Endothelial cell (in vitro differentiated cells): Measurements from ENCODE around the gene HERC3. TPM values are rescaled to one million over a fixed set of nuclear protein-coding genes. Genes with fewer than 3 reads are reported as not detected.

Experiments used
- DNase-seq: peaks from one replicate; pipeline ENCODE4 v3.0.0; 2021; ENCODE audit warnings: low spot score
- H3K27ac Mint-ChIP-seq: one replicate; pipeline ENCODE4 v1.8.0; 2021; ENCODE audit warnings: mixed read lengths, inconsistent platforms; ENCODE audit not compliant: unreplicated experiment
- H3K27me3 Mint-ChIP-seq: one replicate; pipeline ENCODE4 v1.8.0; 2021; ENCODE audit warnings: mild to moderate bottlenecking, moderate library complexity, mixed read lengths, inconsistent platforms; ENCODE audit not compliant: unreplicated experiment
- H3K36me3 Mint-ChIP-seq: one replicate; pipeline ENCODE4 v1.8.0; 2021; ENCODE audit warnings: mild to moderate bottlenecking, low read depth, mixed read lengths, inconsistent platforms; ENCODE audit not compliant: unreplicated experiment
- H3K4me1 Mint-ChIP-seq: one replicate; pipeline ENCODE4 v1.8.0; 2021; ENCODE audit warnings: mild to moderate bottlenecking, mixed read lengths, inconsistent platforms; ENCODE audit not compliant: unreplicated experiment
- H3K4me3 Mint-ChIP-seq: one replicate; pipeline ENCODE4 v1.8.0; 2021; ENCODE audit warnings: mild to moderate bottlenecking, mixed read lengths, inconsistent platforms; ENCODE audit not compliant: unreplicated experiment
- H3K9me3 Mint-ChIP-seq: one replicate; pipeline ENCODE4 v1.8.0; 2021; ENCODE audit warnings: mixed read lengths, inconsistent platforms; ENCODE audit not compliant: unreplicated experiment
- CTCF ChIP-seq: fragments of 200-600 bp; sonication (generic); IDR thresholded peaks from one replicate; pipeline ENCODE4 v1.5.0; 2021; ENCODE audit warnings: antibody characterized with exemption; ENCODE audit not compliant: unreplicated experiment
- total RNA-seq: library from RNA; stranded (reverse); fragmentation: NEBNext Ultra II Directional; extraction: Animal tissue kit (Norgen Biotek cat#: 25700); gene quantifications from one replicate; pipeline ENCODE4 v1.2.1, GENCODE V29; 2021; ENCODE audit not compliant: unreplicated experiment

HERC3 gene
- total RNA-seq, 1 donor from 2014 or later, result 8.0 TPM

GRCh38 chr4:88623097-88623496, 30.8 kb downstream of the HERC3 start:
- Mint-ChIP-seq H3K36me3 (peaks cover 4% of the 10 kb centered on the region), H3K27ac (no peak overlapping the region)
- DNase-seq, result no peak

GRCh38 chr4:88628746-88629145, 36.5 kb downstream of the HERC3 start:
- Mint-ChIP-seq H3K4me3 (no peak overlapping the region), H3K27ac (no peak overlapping the region), H3K27me3 (no peaks in the 10 kb centered on the region), H3K9me3 (no peaks in the 10 kb centered on the region), H3K4me1 (no peaks in the 10 kb centered on the region), H3K36me3 (peaks cover 3% of the 10 kb centered on the region)
- no peak for TF ChIP-seq CTCF
- no peak for DNase-seq

More at GRCh38 chr4:88623097-88623496, 30.8 kb downstream of the HERC3 start:
- Mint-ChIP-seq H3K27me3 (no peaks in the 10 kb centered on the region), H3K9me3 (no peaks in the 10 kb centered on the region), H3K4me3 (no peak overlapping the region), H3K4me1 (no peaks in the 10 kb centered on the region)
- TF ChIP-seq CTCF, result no peak

GRCh38 chr4:88629826-88630225, 37.5 kb downstream of the HERC3 start:
- no peak for DNase-seq
- Mint-ChIP-seq H3K36me3 (no peaks in the 10 kb centered on the region), H3K27me3 (no peaks in the 10 kb centered on the region)

GRCh38 chr4:88630756-88631155, 38.5 kb downstream of the HERC3 start:
- Mint-ChIP-seq H3K9me3 (no peaks in the 10 kb centered on the region), H3K4me1 (no peaks in the 10 kb centered on the region), H3K27ac (no peak overlapping the region), H3K27me3 (no peaks in the 10 kb centered on the region), H3K36me3 (no peaks in the 10 kb centered on the region), H3K4me3 (no peak overlapping the region)
- no peak for DNase-seq
- no peak for TF ChIP-seq CTCF

More at GRCh38 chr4:88629826-88630225, 37.5 kb downstream of the HERC3 start:
- H3K9me3 Mint-ChIP-seq, result no peaks in the 10 kb centered on the region
- no peak overlapping the region for H3K4me3 Mint-ChIP-seq
- no peak for TF ChIP-seq CTCF
- no peak overlapping the region for H3K27ac Mint-ChIP-seq
- no peaks in the 10 kb centered on the region for H3K4me1 Mint-ChIP-seq

- TF ChIP-seq CTCF, result no peak
- no peak overlapping the region for H3K4me3 Mint-ChIP-seq
- H3K27me3 Mint-ChIP-seq, result no peaks in the 10 kb centered on the region
- H3K4me1 Mint-ChIP-seq, result peaks cover 12% of the 10 kb centered on the region
- no peaks in the 10 kb centered on the region for H3K9me3 Mint-ChIP-seq
- no peak for DNase-seq
- H3K36me3 Mint-ChIP-seq, result no peaks in the 10 kb centered on the region
- H3K27ac Mint-ChIP-seq, result no peak overlapping the region
These were observed 51.7 kb downstream of the HERC3 start for GRCh38 chr4:88643932-88644331.
